HG03280 (cell line): ENCODE measurements around the gene PDILT.

Experiments
- ATAC-seq: cut with Tn5 transposase; IDR thresholded peaks from one replicate; pipeline ENCODE4 v1.9.1; 2021; ENCODE audit warnings: mild to moderate bottlenecking, moderate library complexity; ENCODE audit not compliant: unreplicated experiment

PDILT gene

DNA sequence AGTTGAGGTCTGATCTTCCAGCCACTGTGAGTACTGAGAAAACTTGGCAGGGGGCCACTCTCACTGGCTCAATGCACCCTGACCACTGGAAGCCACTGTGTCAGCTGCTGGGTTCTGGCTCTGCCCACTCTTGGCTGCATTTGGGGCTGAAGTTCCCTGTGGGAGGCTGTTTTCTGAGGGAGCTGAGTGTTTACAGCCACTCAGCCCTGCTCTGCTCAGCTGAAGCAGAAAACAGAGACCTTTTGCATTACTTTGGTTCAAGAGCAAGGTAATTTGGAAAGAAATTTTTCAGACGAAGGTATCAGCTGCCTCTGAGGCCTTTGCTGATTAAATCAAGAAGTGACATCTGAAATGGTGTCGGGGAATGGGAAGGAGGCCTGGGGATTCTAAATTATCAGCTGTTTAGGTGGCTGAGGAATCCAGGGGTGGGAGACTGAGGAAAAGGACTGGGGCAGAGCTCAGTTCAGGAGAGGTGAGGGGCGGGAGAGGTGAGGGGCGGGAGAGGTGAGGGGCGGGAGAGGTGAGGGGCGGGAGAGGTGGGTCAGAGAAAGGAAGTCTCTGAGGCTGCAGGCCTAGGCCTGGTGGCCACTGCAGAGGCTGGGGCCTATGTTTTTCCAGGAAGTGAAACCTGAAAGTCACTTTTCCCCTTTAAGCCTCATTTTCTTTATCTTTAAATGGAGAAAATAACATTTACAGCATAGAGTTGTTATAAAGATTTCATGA lies 5.0 kb upstream of the PDILT start, which contains the start of gene ACSM5:
ACSM5 (plus strand) TSS at position 137 of the 723 bp plus-strand sequence. CDS start 1,951 bp downstream, outside the sequence.
- peak; percentile 33 for ATAC-seq

DNA sequence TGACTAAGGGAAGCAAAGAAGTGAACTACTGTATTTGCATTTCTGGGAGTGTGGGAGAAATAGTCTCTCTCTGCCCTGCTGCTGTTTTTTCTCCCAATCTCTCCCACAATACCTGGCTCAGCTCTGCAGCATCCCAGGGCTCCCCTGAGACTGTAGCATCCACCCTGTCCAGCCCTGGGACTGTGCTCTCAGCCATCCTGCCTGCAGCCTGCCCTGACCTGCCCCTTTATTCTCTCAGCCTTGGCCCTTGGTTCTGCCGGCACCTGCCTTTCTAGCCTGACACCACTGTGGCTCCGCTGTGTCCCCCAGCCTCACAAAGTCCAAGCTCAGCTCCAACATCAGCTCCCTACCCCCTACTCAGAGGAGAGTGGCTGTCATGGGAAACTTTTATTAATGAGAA lies 1.9 kb downstream of the PDILT start:
- no peak for ATAC-seq

DNA sequence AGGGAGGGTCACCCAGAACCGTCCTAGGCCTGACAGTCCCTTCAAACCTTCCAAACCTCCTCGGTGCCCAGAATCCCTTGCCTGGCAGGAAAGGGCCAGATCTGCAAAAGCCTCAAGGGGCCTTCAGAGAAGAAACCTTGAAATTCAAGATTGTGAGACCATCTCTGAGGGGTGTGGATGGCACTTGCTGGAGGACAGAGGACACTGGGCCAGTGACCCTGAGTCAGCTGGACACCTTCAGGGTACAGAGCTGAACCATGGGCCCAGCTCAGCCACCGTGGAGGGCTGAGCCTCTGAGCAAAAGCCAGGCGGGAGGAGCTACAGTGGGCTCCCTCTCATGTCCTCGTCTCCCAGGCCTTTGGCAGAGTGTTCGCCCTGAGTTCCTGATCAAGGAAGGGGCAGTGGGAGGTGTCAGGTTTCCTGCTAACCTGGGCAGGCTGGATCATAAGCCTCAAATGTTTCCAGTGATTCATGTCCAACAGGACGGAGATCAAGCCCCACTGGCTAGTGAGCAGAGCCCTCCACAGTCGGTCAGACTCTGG lies 3.0 kb downstream of the PDILT start:
- no peak for ATAC-seq

DNA sequence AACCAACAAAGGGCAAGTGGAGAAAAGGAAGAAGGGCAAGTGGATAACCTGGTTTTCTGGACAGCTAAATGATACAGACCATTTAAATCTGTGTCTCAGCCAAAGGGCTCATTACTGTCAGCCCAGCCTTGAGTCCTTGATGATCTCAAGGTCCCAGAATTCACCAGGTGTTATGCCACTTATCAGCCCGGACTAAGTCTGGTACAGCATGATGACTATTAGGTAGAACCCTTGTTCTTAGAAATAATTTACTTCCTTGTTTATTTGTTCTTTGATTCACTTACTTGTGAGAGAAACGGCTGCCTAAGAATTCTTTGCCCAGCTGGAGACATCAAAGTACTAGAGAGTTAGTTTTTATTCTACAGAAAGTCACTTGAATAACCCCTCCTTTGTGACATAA lies 3.5 kb downstream of the PDILT start:
- ATAC-seq, result no peak

DNA sequence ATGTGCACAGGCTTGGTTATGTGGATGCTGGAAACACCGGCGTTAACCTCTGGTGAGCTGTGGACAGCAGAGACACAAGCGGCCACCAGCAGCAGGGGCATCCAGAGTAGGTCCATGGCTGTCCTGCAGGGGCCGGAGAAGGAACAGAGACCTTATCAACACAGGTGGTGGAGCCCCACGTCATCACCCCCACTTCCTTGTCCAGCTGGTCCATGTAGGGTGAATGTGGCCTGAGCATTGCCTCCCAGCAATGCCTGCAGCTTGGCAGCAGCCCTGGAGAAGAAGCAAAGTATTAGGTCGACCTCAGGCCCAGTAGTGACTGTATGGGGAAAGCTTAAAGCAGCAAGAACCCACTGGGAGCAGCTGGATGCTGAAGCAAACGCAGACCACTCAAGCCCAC lies 5.4 kb downstream of the PDILT start:
- ATAC-seq, result no peak

DNA sequence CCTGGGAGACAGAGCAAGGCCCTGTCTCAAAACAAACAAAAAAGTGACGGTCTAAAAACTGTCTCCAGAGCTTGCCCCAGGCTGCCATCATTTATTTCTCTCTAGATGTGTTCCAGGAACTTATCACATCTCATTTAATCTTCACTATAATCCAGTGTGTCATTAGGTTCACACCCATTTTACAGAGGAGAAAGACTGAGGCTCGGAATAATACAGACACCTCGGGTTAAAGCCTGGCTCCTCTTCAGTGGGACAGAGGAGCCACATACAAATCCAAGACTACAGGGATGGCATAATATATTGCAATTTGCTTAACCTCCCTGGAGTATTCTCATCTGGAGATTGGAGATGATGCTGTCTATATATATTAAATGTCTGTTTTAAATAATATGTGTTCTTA lies 5.9 kb downstream of the PDILT start:
- no peak for ATAC-seq

DNA sequence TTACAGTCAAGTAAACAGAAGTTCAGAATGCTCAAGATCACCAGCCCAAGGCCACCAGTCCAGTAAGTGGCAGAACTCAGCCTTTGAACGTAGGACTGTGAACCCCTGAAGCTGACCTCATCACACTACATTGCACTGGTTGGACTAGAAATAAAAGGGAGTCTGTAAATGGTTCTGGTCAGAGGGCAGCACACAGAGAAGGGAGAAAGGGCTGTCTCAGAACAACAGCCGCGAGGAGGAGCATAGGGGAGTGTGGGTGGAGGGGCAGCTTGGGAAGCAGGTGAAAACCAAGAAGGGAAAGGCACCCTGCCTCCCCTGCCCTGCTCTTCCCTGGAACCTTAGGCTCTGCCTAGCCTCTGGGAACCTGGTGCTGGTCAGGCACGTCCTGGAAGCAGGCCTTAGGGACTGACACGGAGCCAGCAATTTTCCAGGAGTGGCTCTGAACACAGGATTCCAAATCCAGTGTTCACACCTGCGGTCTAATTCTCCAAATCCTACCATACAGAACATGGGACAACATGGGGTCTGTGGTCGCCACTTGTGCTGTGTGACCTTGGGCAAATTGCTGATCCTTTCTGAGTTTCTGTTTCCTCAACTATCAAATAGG lies 7.0 kb downstream of the PDILT start:
- ATAC-seq, result no peak

DNA sequence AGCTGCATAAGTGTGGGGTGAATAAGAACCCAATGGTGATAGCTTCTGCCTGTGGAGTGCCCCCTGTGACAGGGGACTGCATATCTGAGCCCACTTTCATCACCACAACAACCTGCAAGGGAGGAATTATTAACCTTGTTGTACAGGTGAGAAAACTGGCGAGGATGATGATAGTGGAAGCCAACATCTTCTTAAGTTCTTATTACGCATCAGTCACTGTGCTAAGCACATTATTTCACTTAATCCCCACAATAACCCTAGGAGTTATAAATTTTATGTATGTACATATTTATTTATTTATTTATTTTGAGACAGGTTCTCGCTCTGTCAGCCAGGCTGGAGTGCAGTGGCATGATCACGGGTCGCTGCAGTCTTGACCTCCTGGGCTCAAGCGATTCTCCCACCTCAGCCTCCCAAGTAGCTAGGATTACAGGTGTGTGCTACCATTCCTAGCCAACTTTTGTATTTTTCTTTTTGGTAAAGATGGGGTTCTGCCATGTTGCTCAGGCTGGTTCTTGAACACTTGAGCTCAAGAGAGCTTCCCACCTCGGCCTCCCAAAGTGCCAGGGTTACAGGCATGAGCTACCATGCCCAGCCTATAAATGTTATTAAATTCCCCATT lies 7.6 kb downstream of the PDILT start:
- ATAC-seq, result no peak

DNA sequence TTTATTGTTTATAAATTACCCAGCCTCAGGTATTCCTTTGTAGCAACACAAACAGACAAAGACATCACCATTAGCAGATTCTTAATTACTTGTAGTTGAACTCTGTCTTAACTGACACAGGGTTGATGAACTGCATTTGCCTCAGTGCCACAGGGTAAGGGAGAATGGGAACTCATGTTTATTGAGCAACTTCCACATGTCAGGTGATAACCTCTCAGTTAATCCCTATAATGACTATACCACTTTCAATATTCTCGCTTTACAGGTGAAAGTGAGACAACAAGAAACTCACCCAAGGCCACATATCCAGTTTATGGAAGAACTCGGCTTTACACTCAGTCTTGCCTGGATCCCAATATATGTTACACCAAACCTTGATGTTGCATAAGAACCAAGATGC lies 8.6 kb downstream of the PDILT start:
- no peak for ATAC-seq

DNA sequence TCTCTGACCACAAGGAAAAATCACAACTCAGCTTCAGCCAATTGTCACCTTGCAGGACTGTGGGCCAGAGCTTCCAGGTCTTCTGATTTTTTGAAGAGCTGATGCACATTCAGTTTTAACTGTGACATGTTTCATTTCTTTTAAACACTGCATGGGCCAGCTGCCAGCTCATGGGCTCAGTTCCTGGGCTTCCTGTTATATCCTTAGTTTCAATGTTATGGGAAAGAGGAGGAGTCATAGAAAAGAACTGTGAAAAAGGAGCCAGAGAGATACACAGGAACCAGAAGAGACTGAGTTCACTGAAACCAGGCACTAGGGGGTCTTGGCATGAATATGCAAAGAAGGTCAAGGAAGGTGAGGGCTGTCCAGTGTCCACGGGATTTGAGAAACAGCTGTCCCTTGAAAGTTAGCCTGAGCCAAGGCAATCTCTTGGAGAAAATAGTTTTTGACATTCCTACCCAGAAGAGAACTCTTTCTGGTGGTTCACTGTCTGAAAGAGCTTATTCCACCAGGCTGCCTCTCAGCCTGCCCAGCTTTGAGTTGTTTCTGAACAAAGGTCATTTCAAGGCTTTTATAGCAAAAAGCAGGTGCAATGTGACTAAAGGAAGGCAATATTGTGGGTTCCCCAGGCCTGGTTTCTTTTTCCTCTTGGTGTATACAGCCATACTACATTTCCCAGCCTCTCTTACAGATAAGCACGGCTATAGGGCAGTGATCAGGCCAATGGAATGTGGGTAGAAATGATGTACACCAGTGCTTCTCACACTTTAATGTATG lies 10.5 kb downstream of the PDILT start:
- no peak for ATAC-seq

DNA sequence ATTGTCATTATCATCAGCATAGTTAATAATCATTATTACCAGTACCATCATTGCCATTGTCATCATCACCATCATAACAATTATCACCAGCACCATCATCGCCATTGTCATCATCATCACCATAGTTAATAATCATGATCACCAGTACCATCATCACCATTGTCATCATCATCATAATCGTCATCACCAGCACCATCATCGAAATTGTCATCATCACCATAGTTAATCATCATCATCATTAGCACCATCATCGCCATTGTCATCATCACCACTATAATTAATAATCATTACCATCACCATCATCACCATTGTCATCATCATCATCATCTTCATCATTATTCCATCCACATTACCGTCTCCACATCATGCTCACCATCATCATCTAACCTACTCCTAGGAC lies 13.5 kb downstream of the PDILT start:
- no peak for ATAC-seq

DNA sequence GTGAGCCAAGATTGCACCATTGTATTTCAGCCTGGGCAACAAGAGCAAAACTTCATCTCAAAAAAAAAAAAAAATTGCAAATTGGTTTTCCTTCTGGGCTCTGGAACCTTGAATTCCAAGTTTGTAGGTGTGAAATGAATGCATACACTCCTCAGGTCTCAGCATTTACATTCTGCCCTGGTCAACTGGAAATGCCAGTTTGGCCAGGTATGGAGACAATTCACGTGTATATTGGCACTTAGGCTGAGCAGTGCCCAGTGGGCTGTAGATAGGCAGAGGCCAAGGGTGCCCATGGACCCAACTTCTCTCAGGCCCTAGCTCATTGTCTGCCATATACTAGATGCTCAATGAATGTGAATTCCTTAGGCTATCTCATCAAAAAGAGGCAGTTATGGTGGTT lies 15.7 kb downstream of the PDILT start:
- no peak for ATAC-seq

DNA sequence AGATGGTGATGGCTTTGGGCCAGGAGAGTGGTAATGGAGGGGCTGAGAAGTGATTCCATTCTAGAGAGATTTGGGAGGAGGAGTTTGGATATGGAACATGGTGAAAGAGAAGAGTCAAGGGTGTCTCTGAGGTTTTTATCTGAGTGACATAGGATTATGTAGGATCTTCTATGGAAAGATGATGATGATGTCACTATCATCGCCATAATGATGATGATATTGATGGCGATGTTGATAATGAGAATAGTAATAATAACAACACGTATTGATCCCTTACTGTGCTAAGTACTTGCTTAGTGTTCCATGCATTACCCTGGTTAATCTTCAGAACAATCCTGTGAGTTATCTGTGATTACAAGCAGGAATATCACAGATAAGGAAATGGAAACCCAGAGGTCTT lies 16.6 kb downstream of the PDILT start:
- no peak for ATAC-seq

DNA sequence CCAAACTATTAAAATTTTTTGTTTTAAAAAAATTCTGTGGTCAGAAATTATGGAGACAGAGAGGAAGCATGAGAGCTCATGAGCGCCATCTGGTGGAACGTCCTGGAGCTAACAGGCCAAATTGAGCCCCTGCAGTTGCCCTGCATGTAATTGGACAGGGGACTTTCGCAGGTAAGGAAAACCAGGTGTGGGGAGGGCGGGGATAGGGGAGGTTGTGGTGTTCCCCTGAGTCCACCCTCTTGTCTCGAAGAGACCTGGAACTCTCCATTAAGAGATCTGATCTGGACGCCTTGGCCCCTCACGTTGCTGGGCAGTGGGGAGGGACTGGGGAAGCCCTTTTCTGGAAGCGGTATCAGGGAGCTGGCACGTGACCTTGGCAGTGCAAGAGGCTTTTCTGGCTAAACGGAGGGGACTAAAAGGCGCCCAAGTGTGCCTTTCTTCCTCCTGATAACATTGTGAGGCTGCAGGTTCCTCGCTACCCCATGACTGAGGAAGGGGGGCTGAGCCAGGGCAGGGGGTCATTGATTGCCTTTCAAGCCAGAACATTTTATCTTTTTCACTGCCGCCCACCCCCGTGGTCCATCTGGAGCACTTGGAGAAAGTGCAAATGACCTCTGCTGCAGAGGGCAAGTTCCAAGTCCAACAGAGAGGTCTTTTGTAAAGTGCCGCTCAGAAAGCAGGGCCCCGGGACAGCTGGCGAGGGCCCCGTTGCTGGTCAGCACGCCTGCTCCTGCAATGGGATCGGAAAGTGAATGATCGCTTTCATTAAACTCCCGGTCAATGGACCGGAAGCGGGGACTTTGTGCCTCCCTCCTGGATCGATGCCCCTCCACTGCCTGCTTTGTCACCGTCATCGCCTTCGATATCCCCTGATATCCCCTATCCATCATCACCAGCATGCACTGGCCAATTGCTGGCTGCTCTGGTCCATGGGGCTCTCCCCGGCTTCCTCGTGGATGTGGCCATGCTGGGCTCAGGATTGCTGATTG lies 18.4 kb downstream of the PDILT start:
- ATAC-seq, result no peak

DNA sequence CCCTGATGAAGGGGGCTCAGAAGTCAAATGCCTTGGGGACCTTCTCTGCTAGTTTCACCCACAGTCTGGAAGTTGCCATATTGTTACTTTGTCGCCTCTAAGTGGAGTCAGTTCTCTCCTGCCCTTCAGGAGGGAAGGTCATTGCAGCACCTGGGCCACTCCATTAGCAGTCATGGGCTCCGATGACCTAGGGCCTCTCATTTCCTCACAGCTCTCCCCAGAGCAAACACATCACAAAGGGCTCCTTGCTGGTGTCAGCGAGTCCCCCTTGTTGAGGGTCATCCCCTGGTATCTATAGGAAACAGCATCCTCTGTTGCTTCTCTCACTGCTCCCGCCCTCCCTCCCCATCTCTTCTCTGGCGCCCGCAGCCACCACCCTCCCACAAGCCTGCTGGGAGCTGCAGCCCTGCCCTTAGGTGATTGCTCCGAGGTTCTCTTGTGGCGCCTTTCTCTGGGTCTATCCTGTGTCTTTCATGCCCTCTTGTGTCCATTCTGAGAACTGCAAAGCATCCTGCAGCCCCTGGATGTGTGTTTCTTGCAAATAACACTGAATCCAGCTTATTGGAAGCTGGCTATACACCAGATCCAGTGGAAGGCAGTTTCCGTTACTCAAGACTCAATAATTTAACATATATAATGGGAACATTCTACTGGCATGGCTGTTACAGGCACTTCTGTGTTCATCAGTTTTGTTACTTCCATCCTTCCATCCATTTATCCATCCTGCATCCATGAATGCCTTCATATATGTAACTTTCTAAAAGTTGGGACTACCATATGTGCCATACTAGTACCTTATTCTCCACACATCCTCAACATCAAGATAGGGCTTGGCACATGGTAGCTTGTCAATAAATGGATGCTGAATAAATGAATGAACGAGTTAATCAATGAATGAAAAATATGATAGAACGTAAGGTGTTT lies 21.2 kb downstream of the PDILT start:
- ATAC-seq, result no peak

DNA sequence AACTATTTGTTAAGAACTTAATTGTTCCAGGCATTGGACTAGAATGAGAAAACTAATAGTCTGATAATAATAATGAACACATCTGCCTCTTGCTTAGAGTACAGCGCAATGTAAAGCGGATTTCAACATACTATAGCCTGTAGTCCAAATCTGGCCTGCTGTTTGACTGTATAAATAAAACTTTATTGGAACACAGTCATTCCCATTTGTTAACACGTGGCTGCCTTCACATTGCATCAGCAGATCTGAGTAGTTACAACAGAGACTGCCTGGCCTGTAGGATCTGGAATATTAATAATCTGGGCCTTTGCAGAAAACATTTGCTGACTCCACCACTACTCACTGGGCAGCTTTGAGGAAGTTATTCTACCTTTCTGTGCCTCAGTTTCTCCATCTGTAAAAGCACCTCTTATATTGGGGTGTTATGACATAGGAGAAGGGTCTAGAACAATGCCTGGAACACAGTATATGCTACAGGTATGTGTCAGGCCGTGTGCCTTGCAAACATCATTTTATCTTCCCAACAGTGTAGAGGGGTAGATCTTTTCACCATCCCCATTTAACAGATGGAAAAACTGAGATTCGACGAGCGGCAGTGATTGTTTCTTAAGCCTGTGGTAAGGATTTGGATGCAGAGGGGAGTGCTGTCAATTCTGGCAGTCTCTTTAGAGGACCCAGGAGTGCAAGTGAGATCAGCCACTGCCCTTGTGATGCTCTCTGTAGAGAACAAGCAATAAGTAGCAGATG lies 22.2 kb downstream of the PDILT start:
- ATAC-seq, result no peak

DNA sequence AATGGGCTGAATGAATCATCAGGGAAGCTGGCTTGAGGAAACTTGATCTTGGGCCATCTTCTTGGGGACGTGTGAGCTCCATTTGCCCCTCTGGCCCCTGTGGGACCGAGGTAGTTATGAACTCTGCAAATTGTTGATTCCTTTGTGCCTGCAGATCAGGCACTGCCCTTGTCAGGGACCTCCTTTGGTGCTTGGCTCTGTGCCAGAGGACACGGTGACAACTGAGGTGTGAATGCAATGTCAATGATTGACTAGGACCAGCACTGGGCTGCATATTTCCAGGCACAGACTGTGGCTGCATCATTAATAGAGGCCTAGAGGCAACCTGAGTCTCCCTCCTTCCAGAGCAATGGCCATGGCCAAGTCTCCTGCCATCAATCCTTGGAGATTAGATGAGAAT lies 23.8 kb downstream of the PDILT start:
- ATAC-seq, result no peak

DNA sequence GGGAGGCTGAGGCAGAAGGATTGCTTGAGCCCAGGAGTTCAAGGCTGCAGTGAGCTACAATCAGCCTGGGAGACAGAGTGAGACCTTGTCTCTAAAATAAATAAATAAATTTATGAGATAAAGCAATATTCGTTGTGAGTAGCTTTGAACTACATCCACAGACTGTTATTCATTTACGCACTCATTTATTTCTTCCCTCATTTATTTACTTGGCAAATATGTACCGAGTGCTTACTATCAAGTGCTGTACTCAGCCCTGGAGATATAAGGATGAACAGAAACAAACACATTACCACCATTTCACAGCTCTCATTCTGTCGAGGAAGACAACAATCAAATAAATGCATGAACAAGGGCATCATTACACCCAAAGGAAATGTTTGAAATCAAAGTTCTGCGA lies 27.4 kb downstream of the PDILT start:
- no peak for ATAC-seq
